NT2/D1 (cell line): ENCODE data around the gene DEFB124.

Experiments
- YY1 ChIP-seq: IDR thresholded peaks from 2 replicates; pipeline ENCODE4 v1.6.1; 2011; ENCODE audit not compliant: insufficient read length, insufficient read depth
- ZNF274 ChIP-seq: IDR thresholded peaks from 2 replicates; pipeline ENCODE4 v1.6.1; 2011; ENCODE audit warnings: mild to moderate bottlenecking, low read depth, low read length

DNA sequence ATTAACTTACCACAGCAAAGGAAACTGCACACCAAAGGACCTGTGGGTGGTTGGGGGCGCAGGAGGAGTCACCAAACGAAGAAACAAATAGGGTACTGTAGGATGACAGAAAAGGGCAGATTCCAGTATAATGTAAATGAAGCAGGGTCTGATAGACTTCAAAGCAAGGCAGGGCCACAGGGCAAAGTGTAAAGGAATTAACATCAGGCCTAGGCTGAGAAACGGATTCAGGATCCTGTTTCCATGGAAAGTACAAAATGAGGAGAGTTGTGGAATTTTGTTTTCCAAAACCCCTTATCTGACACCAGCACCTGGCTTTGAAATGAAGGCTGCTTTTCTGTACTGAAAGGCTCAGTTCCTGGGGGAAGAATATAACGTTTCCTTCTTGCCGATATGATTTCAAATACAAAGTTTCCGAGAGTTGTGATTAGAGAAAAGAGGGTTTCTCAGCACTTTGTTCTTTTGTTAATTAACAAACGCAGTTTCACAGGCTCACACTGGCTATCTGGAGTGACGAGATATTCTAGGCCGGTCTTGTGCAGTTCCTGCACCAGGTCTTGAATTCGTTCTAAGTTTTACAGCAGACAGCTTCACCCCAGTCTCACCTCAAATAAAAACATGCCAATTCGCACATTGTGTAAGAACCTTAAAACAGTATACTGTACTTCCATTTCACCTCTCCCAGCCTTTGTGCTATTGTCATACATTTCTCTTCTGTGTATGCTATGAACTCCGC, 28.7 kb downstream of the DEFB124 start:
- TF ChIP-seq YY1 (no peak), ZNF274 (no peak)
